Measurements from ENCODE around the gene CA9.
A peak's percentile ranks its signal among the peaks of the same experiment; 100 is the strongest.

The CA9 gene

GRCh38 chr9:35656831-35657545 is 16.7 kb upstream of the CA9 start:
- Histone ChIP-seq H3K27ac (ENCODE audit: low read depth, low read length) (no peak overlapping the region), H3F3A (ENCODE audit: insufficient read depth) (peaks cover 33% of the 10 kb centered on the region), H3K27me3 (ENCODE audit: low read length) (no peaks in the 10 kb centered on the region), H3K36me3 (ENCODE audit: low read length) (no peaks in the 10 kb centered on the region), H4K20me1 (ENCODE audit: low read depth, low read length) (no peaks in the 10 kb centered on the region), H2AFZ (ENCODE audit: low read depth, low read length, severe bottlenecking) (no peak overlapping the region), H3K9me2 (replicated peaks; ENCODE audit: insufficient read depth, low read length) (no peaks in the 10 kb centered on the region), H3K4me2 (ENCODE audit: low read depth, low read length, poor library complexity, severe bottlenecking) (peak overlapping the region; percentile 67), H3K9ac (ENCODE audit: low read length) (peak overlapping the region; percentile 65; the same call in 1 of the 2 replicates), H3K79me2 (ENCODE audit: insufficient read depth, low read length) (peaks cover 5% of the 10 kb centered on the region; the same call in 1 of the 2 replicates), H3K9me3 (ENCODE audit: insufficient read depth, low read length) (no peaks in the 10 kb centered on the region), H3K4me3 (ENCODE audit: insufficient read depth, low read length, poor library complexity, severe bottlenecking) (peak overlapping the region; percentile 9)
- TF ChIP-seq CTCF (IDR thresholded peaks at IDR 0.05; ENCODE audit: insufficient read depth, low read length, poor library complexity, severe bottlenecking), result no peak
- TF ChIP-seq EZH2phosphoT487 (conservative IDR thresholded peaks at IDR 0.05; ENCODE audit: low read length), result no peak

GRCh38 chr9:35657546-35658136 is 16.1 kb upstream of the CA9 start, which contains the start of gene RMRP:
TSS of gene RMRP (minus strand) at chr9:35658019.
- Histone ChIP-seq H3K27me3 (ENCODE audit: low read length) (no peaks in the 10 kb centered on the region), H3K4me3 (ENCODE audit: insufficient read depth, low read length, poor library complexity, severe bottlenecking) (peak within 1 kb of the TSS; percentile 63), H4K20me1 (ENCODE audit: low read depth, low read length) (no peaks in the 10 kb centered on the region), H3F3A (ENCODE audit: insufficient read depth) (peaks cover 39% of the 10 kb centered on the region), H3K27ac (ENCODE audit: low read depth, low read length) (peak within 1 kb of the TSS; percentile 83), H3K9me2 (replicated peaks; ENCODE audit: insufficient read depth, low read length) (no peaks in the 10 kb centered on the region), H2AFZ (ENCODE audit: low read depth, low read length, severe bottlenecking) (peak within 1 kb of the TSS; percentile 30), H3K79me2 (ENCODE audit: insufficient read depth, low read length) (peaks cover 5% of the 10 kb centered on the region; the same call in 1 of the 2 replicates), H3K9ac (ENCODE audit: low read length) (peak within 1 kb of the TSS; percentile 65), H3K36me3 (ENCODE audit: low read length) (no peaks in the 10 kb centered on the region), H3K9me3 (ENCODE audit: insufficient read depth, low read length) (no peaks in the 10 kb centered on the region), H3K4me2 (ENCODE audit: low read depth, low read length, poor library complexity, severe bottlenecking) (peak within 1 kb of the TSS; percentile 67)
- TF ChIP-seq EZH2phosphoT487 (conservative IDR thresholded peaks at IDR 0.05; ENCODE audit: low read length) (no peak), CTCF (IDR thresholded peaks at IDR 0.05; ENCODE audit: insufficient read depth, low read length, poor library complexity, severe bottlenecking) (no peak)

GRCh38 chr9:35658137-35658967 is 15.4 kb upstream of the CA9 start, which contains the start of gene CCDC107:
TSS of gene CCDC107 (plus strand) at chr9:35658292. CDS start at chr9:35658380, 88 bp downstream.
- H3K9me2 ChIP-seq (replicated peaks; ENCODE audit: insufficient read depth, low read length), result no peaks in the 10 kb centered on the region

More at GRCh38 chr9:35658137-35658967, 15.4 kb upstream of the CA9 start, which contains the start of gene CCDC107:
- TF ChIP-seq EZH2phosphoT487 (conservative IDR thresholded peaks at IDR 0.05; ENCODE audit: low read length) (no peak), CTCF (IDR thresholded peaks at IDR 0.05; ENCODE audit: insufficient read depth, low read length, poor library complexity, severe bottlenecking) (peak; percentile 94)
- H3K4me2 ChIP-seq (ENCODE audit: low read depth, low read length, poor library complexity, severe bottlenecking), result peak within 1 kb of the TSS; percentile 67
- H3K9me3 ChIP-seq (ENCODE audit: insufficient read depth, low read length), result no peaks in the 10 kb centered on the region
- peaks cover 41% of the 10 kb centered on the region for H3F3A ChIP-seq (ENCODE audit: insufficient read depth)
- H3K9ac ChIP-seq (ENCODE audit: low read length), result peak within 1 kb of the TSS; percentile 65
- H4K20me1 ChIP-seq (ENCODE audit: low read depth, low read length), result no peaks in the 10 kb centered on the region
- no peaks in the 10 kb centered on the region for H3K36me3 ChIP-seq (ENCODE audit: low read length)
- H3K4me3 ChIP-seq (ENCODE audit: insufficient read depth, low read length, poor library complexity, severe bottlenecking), result peak within 1 kb of the TSS; percentile 63
- H3K27me3 ChIP-seq (ENCODE audit: low read length), result no peaks in the 10 kb centered on the region
- H2AFZ ChIP-seq (ENCODE audit: low read depth, low read length, severe bottlenecking), result peak within 1 kb of the TSS; percentile 30
- peaks cover 5% of the 10 kb centered on the region; the same call in 1 of the 2 replicates for H3K79me2 ChIP-seq (ENCODE audit: insufficient read depth, low read length)
- H3K27ac ChIP-seq (ENCODE audit: low read depth, low read length), result peak within 1 kb of the TSS; percentile 83

Measured in SU-DHL-6 (cell line).